SK-N-MC (cell line): ENCODE results near the gene TGFBR3L.

Experiments
- EZH2 ChIP-seq: fragments of 200-600 bp; sonication (generic); IDR thresholded peaks from one replicate; pipeline ENCODE4 v1.6.1; 2017; ENCODE audit warnings: antibody characterized with exemption
- FOXP2 ChIP-seq: optimal IDR thresholded peaks from 2 replicates; pipeline ENCODE3; 2011; ENCODE audit warnings: mild to moderate bottlenecking, moderate library complexity; ENCODE audit not compliant: insufficient read depth; ENCODE audit errors: extremely low read length, control extremely low read depth
- POLR2AphosphoS5 ChIP-seq: IDR thresholded peaks from 2 replicates; pipeline ENCODE4 v1.6.1; 2012; ENCODE audit warnings: mild to moderate bottlenecking, low read depth, low read length, borderline replicate concordance

DNA sequence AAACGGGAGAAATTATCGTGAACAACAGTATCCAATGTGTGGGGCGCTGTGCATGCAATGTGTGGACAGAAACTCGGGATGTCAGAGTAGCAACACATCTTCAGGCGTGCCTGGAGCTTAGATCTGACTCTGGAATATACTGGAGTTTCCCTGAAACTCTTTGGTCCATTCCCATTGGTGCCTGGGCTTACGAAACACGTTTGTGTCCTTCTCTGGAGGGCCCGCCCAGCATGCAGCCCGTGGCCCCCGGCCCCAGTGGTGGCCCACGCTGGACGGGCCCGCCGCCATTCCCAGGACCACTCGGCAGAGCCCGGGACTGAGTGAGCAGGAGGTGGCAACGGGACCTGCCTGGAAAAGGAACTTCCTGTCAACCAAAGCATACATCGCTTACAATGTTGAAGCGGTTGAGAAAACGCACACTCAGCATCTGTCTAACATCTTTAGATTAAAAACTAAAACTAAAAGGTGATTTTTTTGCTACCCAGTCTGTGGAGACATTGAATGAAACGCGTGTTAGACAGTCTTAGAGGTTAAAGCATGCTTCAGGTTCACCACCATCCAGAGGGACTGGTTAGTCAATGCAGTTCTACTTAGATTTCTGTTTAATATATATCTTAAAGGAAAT lies 48.1 kb downstream of the TGFBR3L start:
- no peak for TF ChIP-seq EZH2
- TF ChIP-seq POLR2AphosphoS5: no peak
- no peak for TF ChIP-seq FOXP2
